Activated CD4-positive, alpha-beta T cell treated with anti-CD3 and anti-CD28 coated beads, Interleukin-2, amount 10 ng/mL, durations not matched to agents 24 days and 14 days (primary cell): ENCODE data around the gene NOXO1. TPM values are rescaled to one million over a fixed set of nuclear protein-coding genes. Genes with fewer than 3 reads are reported as not detected.
A peak's percentile ranks its signal among the peaks of the same experiment; 100 is the strongest.

Experiments
- DNase-seq: peaks from one replicate; pipeline ENCODE4 v3.0.0; 2022
- H3K27ac Mint-ChIP-seq: one replicate; pipeline ENCODE4 v1.8.0; 2022; ENCODE audit warnings: mild to moderate bottlenecking, mixed read lengths
- H3K27me3 Mint-ChIP-seq: one replicate; pipeline ENCODE4 v1.8.0; 2022; ENCODE audit warnings: mixed read lengths
- H3K36me3 Mint-ChIP-seq: one replicate; pipeline ENCODE4 v1.8.0; 2022; ENCODE audit warnings: low read depth, mild to moderate bottlenecking, mixed read lengths
- H3K4me1 Mint-ChIP-seq: one replicate; pipeline ENCODE4 v1.8.0; 2021; ENCODE audit warnings: mixed read lengths
- H3K4me3 Mint-ChIP-seq: one replicate; pipeline ENCODE4 v1.8.0; 2022; ENCODE audit warnings: mild to moderate bottlenecking, moderate library complexity, mixed read lengths
- H3K9me3 Mint-ChIP-seq: one replicate; pipeline ENCODE4 v1.8.0; 2021; ENCODE audit warnings: mixed read lengths
- intact Hi-C: fragments of 100-400 bp; cut with micrococcal nuclease; formaldehyde crosslinking; loops from one replicate; pipeline ENCODE4 v1.15.1; 2023
- total RNA-seq: library from RNA; stranded (reverse); gene quantifications from 2 replicates; pipeline ENCODE4 v1.2.3, GENCODE V29; 2022

The NOXO1 gene
- total RNA-seq, 1 donor from 2014 or later, result 0.56 TPM

- Mint-ChIP-seq H3K9me3 (no peaks in the 10 kb centered on the region), H3K4me1 (peaks cover 6% of the 10 kb centered on the region), H3K27me3 (no peaks in the 10 kb centered on the region), H3K27ac (no peak overlapping the region), H3K4me3 (no peak overlapping the region), H3K36me3 (peaks cover 14% of the 10 kb centered on the region)
- intact Hi-C loops, result no loop called here
- no peak for DNase-seq
Observed at GRCh38 chr16:1936945-1937479, 44.3 kb downstream of the NOXO1 start.

- intact Hi-C loops, result no loop called here
- H3K27ac Mint-ChIP-seq, result no peak overlapping the region
- no peaks in the 10 kb centered on the region for H3K9me3 Mint-ChIP-seq
- H3K4me3 Mint-ChIP-seq, result no peak overlapping the region
- H3K27me3 Mint-ChIP-seq, result no peaks in the 10 kb centered on the region
- no peak for DNase-seq
- peaks cover 5% of the 10 kb centered on the region for H3K36me3 Mint-ChIP-seq
- H3K4me1 Mint-ChIP-seq, result peaks cover 2% of the 10 kb centered on the region
Observed at GRCh38 chr16:1933097-1933661, 48.1 kb downstream of the NOXO1 start.

DNA sequence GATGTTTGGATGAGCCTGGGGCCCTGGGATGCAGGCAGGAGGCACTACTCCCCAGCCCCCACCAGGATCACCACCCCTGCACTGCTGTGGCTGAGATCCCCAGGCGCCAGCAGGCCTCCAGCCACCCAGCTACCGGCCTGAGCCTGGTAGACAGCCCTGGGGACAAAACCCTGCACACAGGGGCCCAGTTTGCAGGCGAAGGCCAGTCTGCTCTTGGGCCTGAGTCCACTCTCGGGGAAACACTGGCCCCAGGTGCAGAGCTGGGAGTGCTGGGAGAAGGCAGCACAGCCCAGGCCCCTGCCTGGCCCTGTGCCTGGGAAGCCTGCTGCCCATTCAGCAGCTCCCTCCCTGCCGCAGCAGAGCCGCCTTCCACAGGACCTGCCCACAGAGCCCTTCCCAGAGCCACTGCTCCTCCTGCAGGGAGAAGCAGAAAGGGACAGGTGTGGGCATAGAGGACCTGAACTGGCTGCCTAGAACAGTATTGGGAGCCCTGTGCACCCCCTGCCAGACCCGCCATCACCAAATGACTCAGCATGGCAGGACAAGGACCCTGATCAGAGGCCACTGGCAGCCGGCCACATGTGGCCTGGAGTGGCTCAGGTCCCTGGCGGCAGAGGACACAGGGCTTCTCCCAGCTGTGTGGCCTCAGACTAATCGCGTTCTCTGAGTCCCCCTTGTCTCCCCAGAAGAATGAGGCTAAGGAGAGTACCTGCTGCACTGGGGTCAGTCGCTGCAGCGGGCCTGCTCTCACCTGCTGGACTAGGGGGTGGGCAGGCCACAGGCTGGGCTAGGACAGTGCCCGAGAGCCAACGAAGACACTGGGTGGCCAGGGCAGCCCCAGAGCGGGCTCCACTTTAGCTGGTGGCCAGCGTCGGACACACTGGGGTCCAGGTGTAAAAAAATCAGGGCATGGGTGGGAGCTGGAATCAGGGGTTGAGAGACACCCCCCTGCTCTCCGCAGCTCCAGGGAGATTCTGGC is 48.9 kb downstream of the NOXO1 start:
- DNase-seq, result no peak
- Mint-ChIP-seq H3K27me3 (no peaks in the 10 kb centered on the region), H3K9me3 (no peaks in the 10 kb centered on the region), H3K27ac (no peak overlapping the region), H3K4me3 (no peak overlapping the region), H3K4me1 (peaks cover 2% of the 10 kb centered on the region), H3K36me3 (peaks cover 3% of the 10 kb centered on the region)
- intact Hi-C loops, result no loop called here

- Mint-ChIP-seq H3K4me3 (no peak overlapping the region), H3K36me3 (no peaks in the 10 kb centered on the region), H3K27ac (no peak overlapping the region), H3K9me3 (no peaks in the 10 kb centered on the region), H3K4me1 (peaks cover 2% of the 10 kb centered on the region), H3K27me3 (no peaks in the 10 kb centered on the region)
- intact Hi-C loops, result loop anchor here (2.0 kb wide), 1 partner anchor 66 kb away; no protein-coding TSS in a partner anchor
- DNase-seq, result no peak
Observed at GRCh38 chr16:1930338-1930720, 50.9 kb downstream of the NOXO1 start.

DNA sequence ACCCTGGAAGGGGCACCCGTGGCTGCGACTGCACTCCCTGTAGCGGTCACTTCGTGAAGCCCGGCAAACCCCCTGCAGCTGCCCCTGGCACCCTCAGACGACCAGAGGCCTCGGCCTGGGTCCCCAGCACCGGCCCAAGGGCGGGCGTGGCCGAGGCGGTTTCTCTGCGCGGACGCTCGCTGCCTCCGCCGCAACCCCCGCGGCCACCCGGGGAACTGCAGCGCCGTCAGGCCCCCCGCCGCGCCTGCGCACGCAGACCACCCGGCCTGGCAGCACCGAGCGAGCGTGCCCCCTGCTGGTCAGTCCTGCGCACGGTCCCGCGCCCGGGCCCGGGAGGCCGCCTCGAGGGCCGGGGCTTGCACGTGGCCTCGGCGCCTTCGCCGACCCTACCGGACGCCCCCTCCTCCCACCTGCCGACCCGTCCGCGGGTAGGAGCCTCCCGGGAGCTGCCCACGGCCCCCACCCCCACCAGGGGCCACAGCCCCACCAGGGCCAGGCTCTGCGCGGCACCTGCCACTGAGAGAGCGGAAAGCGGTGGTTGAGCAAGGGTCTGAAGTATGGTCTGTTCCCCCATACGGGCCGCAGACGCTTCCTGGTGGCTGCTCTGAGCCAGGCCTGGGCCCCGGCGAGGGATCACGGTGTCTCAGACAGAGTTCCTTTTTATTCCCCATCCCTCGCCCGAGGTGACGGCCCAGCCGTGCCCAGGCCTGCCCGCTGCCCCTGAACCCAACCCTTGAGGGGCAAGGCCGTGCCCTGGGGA is 51.5 kb downstream of the NOXO1 start:
- H3K27me3 Mint-ChIP-seq, result peaks cover 1% of the 10 kb centered on the region
- DNase-seq, result peak; percentile 99

DNA sequence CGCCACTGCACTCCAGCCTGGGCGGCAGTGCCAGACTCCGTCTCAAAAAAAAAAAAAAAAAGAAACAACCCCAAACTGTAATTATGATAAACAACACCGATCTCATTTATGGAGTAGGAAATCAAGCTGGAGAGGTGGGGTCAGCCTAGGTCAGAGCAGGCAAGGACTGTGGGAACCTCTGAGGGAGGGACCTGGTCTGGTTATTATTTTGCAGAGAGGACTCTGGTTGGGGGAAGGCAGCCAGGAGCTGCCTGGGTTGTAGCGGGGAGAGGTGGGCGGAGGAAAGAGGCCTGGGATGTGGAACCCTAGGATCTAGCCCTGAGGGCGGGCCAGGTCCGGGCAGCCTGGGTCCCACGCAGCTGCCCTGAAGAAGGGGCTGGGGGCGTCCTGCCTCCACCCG is 52.2 kb downstream of the NOXO1 start:
- H3K27me3 Mint-ChIP-seq, result peaks cover 7% of the 10 kb centered on the region
- intact Hi-C loops, result loop anchor here (1.0 to 5.0 kb wide), 2 partner anchors 14 to 117 kb away; partner anchors contain the start of gene MSRB1
- H3K9me3 Mint-ChIP-seq, result no peaks in the 10 kb centered on the region
- peak overlapping the region; percentile 73 for H3K4me3 Mint-ChIP-seq
- no peaks in the 10 kb centered on the region for H3K36me3 Mint-ChIP-seq
- peaks cover 2% of the 10 kb centered on the region for H3K4me1 Mint-ChIP-seq
- peak; percentile 65 for DNase-seq
- H3K27ac Mint-ChIP-seq, result peak overlapping the region; percentile 73

More for the DNA sequence above, 51.5 kb downstream of the NOXO1 start:
- intact Hi-C loops, result loop anchor here (1.0 to 5.0 kb wide), 3 partner anchors 14 to 117 kb away; partner anchors contain the start of gene MSRB1
- H3K27ac Mint-ChIP-seq, result no peak overlapping the region
- no peaks in the 10 kb centered on the region for H3K9me3 Mint-ChIP-seq
- H3K4me3 Mint-ChIP-seq, result peak overlapping the region; percentile 67
- peaks cover 2% of the 10 kb centered on the region for H3K4me1 Mint-ChIP-seq
- no peaks in the 10 kb centered on the region for H3K36me3 Mint-ChIP-seq

Other genes with a start within 250 kb of the NOXO1 start
- 46.3 and 50.0 TPM in 2 replicates for gene NME3, start 209.9 kb downstream of the NOXO1 start, total RNA-seq
- gene EME2, start 208.7 kb downstream of the NOXO1 start, total RNA-seq, result 28.2 and 30.0 TPM in 2 replicates
- gene MRPS34, start 208.3 kb downstream of the NOXO1 start, total RNA-seq, result 201 and 207 TPM in 2 replicates
- 24.6 and 24.9 TPM in 2 replicates for gene SPSB3, start 198.9 kb downstream of the NOXO1 start, total RNA-seq
- 77.4 and 81.1 TPM in 2 replicates for gene NUBP2, start 198.5 kb downstream of the NOXO1 start, total RNA-seq
- gene IGFALS, start 187.8 kb downstream of the NOXO1 start, total RNA-seq, result 0.12 TPM in 1 of 2 replicates, not detected in the other
- gene HAGH, start 154.6 kb downstream of the NOXO1 start, total RNA-seq, result 50.3 and 57.7 TPM in 2 replicates
- gene FAHD1, start 154.3 kb downstream of the NOXO1 start, total RNA-seq, result 20.2 and 21.7 TPM in 2 replicates
- not detected in 2 replicates for gene MEIOB, start 109.3 kb downstream of the NOXO1 start, total RNA-seq
- gene HS3ST6, start 63.1 kb downstream of the NOXO1 start, total RNA-seq, result not detected in 2 replicates
- gene MSRB1, start 38.3 kb downstream of the NOXO1 start, total RNA-seq, result 22.8 and 23.0 TPM in 2 replicates
- gene RPL3L, start 26.8 kb downstream of the NOXO1 start, total RNA-seq, result 1.0 TPM in 1 of 2 replicates, not detected in the other
- gene NDUFB10, start 21.9 kb downstream of the NOXO1 start, total RNA-seq, result 136 and 141 TPM in 2 replicates
- gene RPS2, start 16.6 kb downstream of the NOXO1 start, total RNA-seq, result 3,359 and 3,401 TPM in 2 replicates
- 0.57 TPM in 1 of 2 replicates, not detected in the other for gene RNF151, start 14.6 kb downstream of the NOXO1 start, total RNA-seq
- gene TBL3, start 9.4 kb downstream of the NOXO1 start, total RNA-seq, result 81.4 and 87.5 TPM in 2 replicates
- 41.6 and 42.8 TPM in 2 replicates for gene GFER, start 2.7 kb upstream of the NOXO1 start, total RNA-seq
- gene SYNGR3, start 8.5 kb upstream of the NOXO1 start, total RNA-seq, result 18.1 and 20.2 TPM in 2 replicates
- gene ZNF598, start 28.4 kb upstream of the NOXO1 start, total RNA-seq, result 93.9 and 99.0 TPM in 2 replicates
- gene NPW, start 38.3 kb upstream of the NOXO1 start, total RNA-seq, result 6.9 and 7.0 TPM in 2 replicates
- 1.3 and 1.8 TPM in 2 replicates for gene NHERF2, start 45.4 kb upstream of the NOXO1 start, total RNA-seq
- 50.3 and 57.7 TPM in 2 replicates for gene NTHL1, start 66.4 kb upstream of the NOXO1 start, total RNA-seq
- gene TSC2, start 66.5 kb upstream of the NOXO1 start, total RNA-seq, result 98.8 and 99.8 TPM in 2 replicates
- gene PKD1, start 154.4 kb upstream of the NOXO1 start, total RNA-seq, result 91.4 and 93.3 TPM in 2 replicates
- 0.83 and 1.0 TPM in 2 replicates for gene RAB26, start 167.2 kb upstream of the NOXO1 start, total RNA-seq
- gene TRAF7, start 174.3 kb upstream of the NOXO1 start, total RNA-seq, result 68.7 and 80.3 TPM in 2 replicates
- gene CASKIN1, start 215.1 kb upstream of the NOXO1 start, total RNA-seq, result 2.2 and 2.3 TPM in 2 replicates
- gene MLST8, start 224.0 kb upstream of the NOXO1 start, total RNA-seq, result 65.2 and 70.3 TPM in 2 replicates
- 22.2 and 23.1 TPM in 2 replicates for gene BRICD5, start 229.4 kb upstream of the NOXO1 start, total RNA-seq
- 38.7 and 38.9 TPM in 2 replicates for gene PGP, start 233.4 kb upstream of the NOXO1 start, total RNA-seq
- gene E4F1, start 242.1 kb upstream of the NOXO1 start, total RNA-seq, result 33.4 and 34.7 TPM in 2 replicates